ENCODE measurements around the gene ANKRD23. TPM values are rescaled to one million over a fixed set of nuclear protein-coding genes. Genes with fewer than 3 reads are reported as not detected.

The ANKRD23 gene
- total and polyA plus RNA-seq, 2 of the 13 experiments (the other 11 are each of a cell fraction or from before 2014, with no cell fraction given): 1.5 to 1.6 TPM

DNA sequence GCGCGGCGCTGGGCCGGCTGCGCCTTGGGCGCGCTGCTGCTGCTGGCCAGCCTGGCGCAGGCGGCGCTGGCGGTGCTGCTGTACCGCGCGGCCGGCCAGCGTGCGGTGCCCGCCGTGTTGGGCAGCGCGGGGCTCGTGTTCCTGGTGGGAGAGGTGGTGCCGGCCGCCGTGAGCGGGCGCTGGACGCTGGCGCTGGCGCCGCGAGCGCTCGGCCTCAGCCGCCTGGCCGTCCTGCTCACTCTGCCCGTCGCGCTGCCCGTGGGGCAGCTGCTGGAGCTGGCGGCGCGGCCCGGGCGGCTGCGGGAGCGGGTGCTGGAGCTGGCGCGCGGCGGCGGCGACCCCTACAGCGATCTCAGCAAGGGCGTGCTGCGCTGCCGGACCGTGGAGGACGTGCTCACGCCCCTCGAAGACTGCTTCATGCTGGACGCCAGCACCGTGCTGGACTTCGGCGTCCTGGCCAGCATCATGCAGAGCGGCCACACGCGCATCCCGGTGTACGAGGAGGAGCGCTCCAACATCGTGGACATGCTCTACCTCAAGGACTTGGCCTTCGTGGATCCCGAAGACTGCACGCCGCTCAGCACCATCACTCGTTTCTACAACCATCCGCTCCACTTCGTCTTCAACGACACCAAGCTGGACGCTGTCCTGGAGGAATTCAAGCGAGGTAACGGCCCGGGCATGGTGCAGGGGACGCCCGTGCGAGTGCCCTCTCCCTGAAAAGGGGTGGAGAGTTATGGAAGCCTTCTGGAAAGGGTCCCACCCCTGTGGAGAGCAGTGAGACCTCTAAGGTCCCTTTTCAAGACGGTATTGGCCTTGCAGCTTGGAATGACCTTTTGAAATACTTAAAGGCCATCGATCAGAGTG, 26.8 kb downstream of the ANKRD23 start (continued):
- TF ChIP-seq POGK (CRISPR knock-in tag; conservative IDR thresholded peaks at IDR 0.05): peak; percentile 53; the same call in 1 of the 2 replicates
- TF ChIP-seq ZBTB3 (CRISPR knock-in tag; IDR thresholded peaks at IDR 0.05; ENCODE audit: borderline replicate concordance, low read depth): no peak
- TF ChIP-seq NR2F2 (IDR thresholded peaks at IDR 0.05; ENCODE audit: borderline replicate concordance, low read depth): no peak
- TF ChIP-seq, protein P1, sequence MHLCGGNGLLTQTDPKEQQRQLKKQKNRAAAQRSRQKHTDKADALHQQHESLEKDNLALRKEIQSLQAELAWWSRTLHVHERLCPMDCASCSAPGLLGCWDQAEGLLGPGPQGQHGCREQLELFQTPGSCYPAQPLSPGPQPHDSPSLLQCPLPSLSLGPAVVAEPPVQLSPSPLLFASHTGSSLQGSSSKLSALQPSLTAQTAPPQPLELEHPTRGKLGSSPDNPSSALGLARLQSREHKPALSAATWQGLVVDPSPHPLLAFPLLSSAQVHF (CRISPR knock-in tag; IDR thresholded peaks at IDR 0.05): no peak
- TF ChIP-seq ZNF607 (CRISPR knock-in tag; IDR thresholded peaks at IDR 0.05; ENCODE audit: borderline replicate concordance): no peak
- TF ChIP-seq ZNF7 (CRISPR knock-in tag; IDR thresholded peaks at IDR 0.05): no peak
- no peak for TF ChIP-seq LBX2 (CRISPR knock-in tag; IDR thresholded peaks at IDR 0.05; ENCODE audit: borderline replicate concordance)
- TF ChIP-seq PITX1 (CRISPR knock-in tag; IDR thresholded peaks at IDR 0.05): no peak
- TF ChIP-seq FIP1L1 (IDR thresholded peaks at IDR 0.05; ENCODE audit: borderline replicate concordance, insufficient read depth, low read depth, low read length): no peak
- no peak for TF ChIP-seq KLF15 (CRISPR knock-in tag; IDR thresholded peaks at IDR 0.05; ENCODE audit: borderline replicate concordance)
- no peak for TF ChIP-seq FLYWCH1 (CRISPR knock-in tag; IDR thresholded peaks at IDR 0.05)
- TF ChIP-seq, protein P2, sequence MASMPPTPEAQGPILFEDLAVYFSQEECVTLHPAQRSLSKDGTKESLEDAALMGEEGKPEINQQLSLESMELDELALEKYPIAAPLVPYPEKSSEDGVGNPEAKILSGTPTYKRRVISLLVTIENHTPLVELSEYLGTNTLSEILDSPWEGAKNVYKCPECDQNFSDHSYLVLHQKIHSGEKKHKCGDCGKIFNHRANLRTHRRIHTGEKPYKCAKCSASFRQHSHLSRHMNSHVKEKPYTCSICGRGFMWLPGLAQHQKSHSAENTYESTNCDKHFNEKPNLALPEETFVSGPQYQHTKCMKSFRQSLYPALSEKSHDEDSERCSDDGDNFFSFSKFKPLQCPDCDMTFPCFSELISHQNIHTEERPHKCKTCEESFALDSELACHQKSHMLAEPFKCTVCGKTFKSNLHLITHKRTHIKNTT (CRISPR knock-in tag; IDR thresholded peaks at IDR 0.05): no peak
- 0 out of 2 replicates have a peak, but pooled peaks have one; percentile 50 for TF ChIP-seq TAF1 (CRISPR knock-in tag; IDR thresholded peaks at IDR 0.05)
- no peak for TF ChIP-seq ZBTB26 (CRISPR knock-in tag; IDR thresholded peaks at IDR 0.05; ENCODE audit: borderline replicate concordance)
- TF ChIP-seq HBP1 (CRISPR knock-in tag; IDR thresholded peaks at IDR 0.05; ENCODE audit: low read depth): no peak
- TF ChIP-seq ZKSCAN1 (IDR thresholded peaks at IDR 0.05; ENCODE audit: low read length): no peak
- TF ChIP-seq THYN1 (CRISPR knock-in tag; IDR thresholded peaks at IDR 0.05; ENCODE audit: borderline replicate concordance, low read depth): no peak
- TF ChIP-seq, protein P3, sequence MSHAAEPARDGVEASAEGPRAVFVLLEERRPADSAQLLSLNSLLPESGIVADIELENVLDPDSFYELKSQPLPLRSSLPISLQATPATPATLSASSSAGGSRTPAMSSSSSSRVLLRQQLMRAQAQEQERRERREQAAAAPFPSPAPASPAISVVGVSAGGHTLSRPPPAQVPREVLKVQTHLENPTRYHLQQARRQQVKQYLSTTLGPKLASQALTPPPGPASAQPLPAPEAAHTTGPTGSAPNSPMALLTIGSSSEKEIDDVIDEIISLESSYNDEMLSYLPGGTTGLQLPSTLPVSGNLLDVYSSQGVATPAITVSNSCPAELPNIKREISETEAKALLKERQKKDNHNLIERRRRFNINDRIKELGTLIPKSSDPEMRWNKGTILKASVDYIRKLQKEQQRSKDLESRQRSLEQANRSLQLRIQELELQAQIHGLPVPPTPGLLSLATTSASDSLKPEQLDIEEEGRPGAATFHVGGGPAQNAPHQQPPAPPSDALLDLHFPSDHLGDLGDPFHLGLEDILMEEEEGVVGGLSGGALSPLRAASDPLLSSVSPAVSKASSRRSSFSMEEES (CRISPR knock-in tag; IDR thresholded peaks at IDR 0.05): no peak

Measured in HepG2 (cell line).